Pancreas (tissue), 10 donors: Measurements from ENCODE around the gene CEP95. TPM values are rescaled to one million over a fixed set of nuclear protein-coding genes. Genes with fewer than 3 reads are reported as not detected.
"Not testable (repeated sequence)": the region's sequence is repeated elsewhere in the genome, so short reads cannot be mapped to it uniquely, and the experiment has no call there.

Experiments used
- ATAC-seq, 4 donors: fragments of 200-7000 bp; cut with Tn5 transposase; one replicate each; pipeline versions ENCODE4 v1.8.0 to v1.9.1; 2020; ENCODE audit warnings: mild to moderate bottlenecking in 4 of 4, moderate library complexity in 4 of 4
- DNase-seq, 6 donors: peaks; one replicate each; pipeline ENCODE4 v3.0.0-alpha.2; 2020
- FAIRE-seq: peaks from 2 replicates; lab custom pipeline; 2012; peaks lifted over from hg19 to GRCh38; lab: Jason Lieb, UNC
- H3K27ac ChIP-seq, 4 donors: fragments of 200-600 bp; sonication (generic); 1 replicate in 3 of 4; 2 replicates in 1 of 4; pipeline versions ENCODE4 v1.5.0 to v1.8.0; 2020
- H3K27me3 ChIP-seq, 4 donors: fragments of 200-600 bp; one replicate each; pipeline ENCODE4 v1.8.0; 2021
- H3K36me3 ChIP-seq, 3 donors: fragments of 200-600 bp; sonication (generic) in 1 of 3; one replicate each; pipeline versions ENCODE4 v1.5.0 to v1.8.0; 2020 to 2021
- H3K4me1 ChIP-seq, 3 donors: fragments of 200-600 bp; one replicate each; pipeline ENCODE4 v1.8.0; 2021
- H3K4me3 ChIP-seq, 4 donors: fragments of 200-600 bp; sonication (generic) in 2 of 4; one replicate each; pipeline versions ENCODE4 v1.5.0 to v1.8.0; 2020 to 2021
- H3K9me3 ChIP-seq, 4 donors: fragments of 200-600 bp; one replicate each; pipeline ENCODE4 v1.8.0; 2021
- WGBS, 2 donors: extraction: QIAGEN DNeasy Blood & Tissue Kit; methylation state at CpG; one replicate each; pipeline ENCODE4 v1.1.7; 2013; 5-methylcytosine and 5-hydroxymethylcytosine counted together
- intact Hi-C, 3 donors: fragments of 100-400 bp; cut with DNase I; formaldehyde crosslinking; loops; one replicate each; pipeline versions ENCODE4 v1.11.1 to v1.14.2; 2022
- polyA plus RNA-seq, 2 donors: library from polyadenylated mRNA; stranded (reverse); fragments of 200-250 nt; gene quantifications; one replicate each; pipeline ENCODE4 v1.2.3, GENCODE V29; 2013
- total RNA-seq, 6 donors: library from RNA; stranded (reverse); fragmentation: NEBNext Ultra II Directional in 4 of 6; extraction: Animal tissue kit (Norgen Biotek cat#: 25700) in 4 of 6; gene quantifications; one replicate each; pipeline versions ENCODE4 v1.2.1 to v1.2.4, GENCODE V29; 2021 to 2023
- TF ChIP-seq, protein P1 (sequence below), 4 donors: fragments of 200-600 bp; sonication (generic) in 3 of 4; IDR thresholded peaks; one replicate each; pipeline versions ENCODE4 v1.5.0 to v1.8.0; 2021; ENCODE audit warnings: antibody characterized with exemption in 4 of 4
- donor health status: healthy with polysubstance abuse.
- donor health status: DM: no; HTN: no; CAD: no; lungs with moderate emphysema.
- donor health status: DM: no; HTN: no; CAD: no.
- donor health status: control.
- donor health status: control.
- donor health status: Bipolar disorder and iron deficiency.
- donor health status: DM: yes; HTN: yes; CAD: no.
- donor health status: DM: no; HTN: no; CAD: no.
- donor health status: DM: no; HTN: no; CAD: no.
- donor health status: DM: yes; HTN: yes; CAD: no.

Gene CEP95
- total and polyA plus RNA-seq, 8 donors: 10.0 to 80.8 (median 21.7) TPM

DNA sequence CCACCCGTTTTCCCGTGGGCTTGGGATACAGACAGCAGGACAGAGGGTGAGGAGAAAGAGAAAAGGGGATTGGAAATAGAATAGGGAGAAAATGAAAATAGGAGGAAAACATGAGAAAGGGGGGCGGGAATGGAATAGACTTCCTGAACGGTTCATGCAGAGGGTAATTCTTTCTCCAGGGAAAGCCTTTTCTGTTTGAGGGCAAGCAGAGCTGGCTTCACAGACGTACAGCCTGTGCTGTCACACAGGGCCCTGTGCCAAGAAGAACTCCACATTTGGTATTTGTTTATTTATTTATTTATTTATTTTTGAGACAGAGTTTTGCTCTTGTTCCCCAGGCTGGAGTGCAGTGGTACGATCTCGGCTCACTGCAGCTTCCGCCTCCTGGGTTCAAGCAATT is 45.8 kb upstream of the CEP95 start:
- Histone ChIP-seq H3K27me3 (no peaks in the 10 kb centered on the region), H3K9me3 (no peaks in the 10 kb centered on the region), H3K4me3 (no peak overlapping the region), H3K27ac (no peak overlapping the region), H3K4me1 (no peaks in the 10 kb centered on the region), H3K36me3 (no peaks in the 10 kb centered on the region)
- DNase-seq (no peak), ATAC-seq (no peak), FAIRE-seq (no peak)
- 78 to 80% methylated on average over 8 of the region's 8 CpGs for WGBS, 2 donors
- intact Hi-C loops: no loop called here
- TF ChIP-seq, protein P1, sequence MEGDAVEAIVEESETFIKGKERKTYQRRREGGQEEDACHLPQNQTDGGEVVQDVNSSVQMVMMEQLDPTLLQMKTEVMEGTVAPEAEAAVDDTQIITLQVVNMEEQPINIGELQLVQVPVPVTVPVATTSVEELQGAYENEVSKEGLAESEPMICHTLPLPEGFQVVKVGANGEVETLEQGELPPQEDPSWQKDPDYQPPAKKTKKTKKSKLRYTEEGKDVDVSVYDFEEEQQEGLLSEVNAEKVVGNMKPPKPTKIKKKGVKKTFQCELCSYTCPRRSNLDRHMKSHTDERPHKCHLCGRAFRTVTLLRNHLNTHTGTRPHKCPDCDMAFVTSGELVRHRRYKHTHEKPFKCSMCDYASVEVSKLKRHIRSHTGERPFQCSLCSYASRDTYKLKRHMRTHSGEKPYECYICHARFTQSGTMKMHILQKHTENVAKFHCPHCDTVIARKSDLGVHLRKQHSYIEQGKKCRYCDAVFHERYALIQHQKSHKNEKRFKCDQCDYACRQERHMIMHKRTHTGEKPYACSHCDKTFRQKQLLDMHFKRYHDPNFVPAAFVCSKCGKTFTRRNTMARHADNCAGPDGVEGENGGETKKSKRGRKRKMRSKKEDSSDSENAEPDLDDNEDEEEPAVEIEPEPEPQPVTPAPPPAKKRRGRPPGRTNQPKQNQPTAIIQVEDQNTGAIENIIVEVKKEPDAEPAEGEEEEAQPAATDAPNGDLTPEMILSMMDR (IDR thresholded peaks at IDR 0.05): no peak

DNA sequence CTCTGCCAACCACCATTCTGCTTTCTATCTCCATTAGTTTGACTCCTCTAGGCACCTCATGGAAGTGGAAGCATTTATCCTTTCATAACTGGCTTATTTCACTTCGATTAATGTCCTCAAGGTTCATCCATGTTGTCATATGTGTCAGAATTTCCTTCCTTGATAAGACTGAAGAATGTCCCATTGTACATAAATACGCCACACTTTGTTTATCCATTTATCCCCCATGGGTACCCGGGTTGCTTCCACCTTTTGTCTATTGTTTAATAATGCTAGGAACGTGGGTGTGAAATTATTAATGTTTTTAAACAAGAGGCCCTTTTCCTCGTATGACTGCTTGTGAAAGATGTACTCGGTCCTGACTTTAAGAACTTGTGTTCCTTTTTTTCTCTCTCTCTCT is 45.0 kb upstream of the CEP95 start:
- DNase-seq (no peak), ATAC-seq (no peak), FAIRE-seq (no peak)
- Histone ChIP-seq H3K27me3 (no peaks in the 10 kb centered on the region), H3K4me1 (no peaks in the 10 kb centered on the region), H3K36me3 (no peaks in the 10 kb centered on the region), H3K9me3 (no peaks in the 10 kb centered on the region), H3K27ac (no peak overlapping the region), H3K4me3 (no peak overlapping the region)
- TF ChIP-seq, protein P1 (IDR thresholded peaks at IDR 0.05): no peak
- WGBS, 2 donors: 67 to 69% methylated on average over 6 of the region's 6 CpGs
- intact Hi-C loops: no loop called here

DNA sequence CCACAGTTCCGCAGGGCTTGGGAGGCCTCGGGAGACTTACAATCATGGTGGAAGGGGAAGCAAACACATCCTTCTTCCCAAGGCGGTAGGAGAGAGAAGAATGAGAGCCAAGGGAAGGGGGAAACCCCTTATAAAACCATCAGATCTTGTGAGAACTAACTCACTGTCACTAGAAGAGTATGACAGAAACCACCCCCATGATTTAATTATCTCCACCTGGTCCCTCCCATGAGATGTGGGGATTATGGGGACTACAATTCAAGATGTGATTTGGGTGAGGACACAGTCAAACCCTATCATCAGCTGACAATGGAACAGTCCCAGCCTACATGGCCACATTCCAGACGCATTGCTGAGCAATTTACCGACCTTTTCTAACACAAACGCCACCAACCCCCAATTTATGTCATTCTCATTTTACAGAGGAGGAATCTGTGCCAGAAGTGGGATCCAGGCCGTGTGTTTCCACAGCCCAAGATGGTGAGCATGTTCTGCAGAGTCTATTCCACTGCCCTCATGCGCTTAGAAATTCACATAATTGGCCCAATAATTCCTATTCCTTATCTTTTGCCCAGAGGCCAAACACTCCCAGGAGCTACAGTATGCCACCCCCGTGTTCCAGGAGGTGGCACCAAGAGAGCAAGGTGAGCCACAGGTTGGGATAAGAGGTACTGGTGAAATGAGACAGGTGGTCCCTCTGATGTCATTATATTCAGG is 40.6 kb upstream of the CEP95 start:
- H3K27ac ChIP-seq: no peak overlapping the region
- no peaks in the 10 kb centered on the region for H3K9me3 ChIP-seq
- no peak overlapping the region for H3K4me3 ChIP-seq
- no peaks in the 10 kb centered on the region for H3K36me3 ChIP-seq
- no peak for FAIRE-seq
- WGBS, 2 donors: 54 to 65% methylated on average over 9 of the region's 9 CpGs
- TF ChIP-seq, protein P1 (IDR thresholded peaks at IDR 0.05): no peak
- H3K4me1 ChIP-seq: no peaks in the 10 kb centered on the region
- intact Hi-C loops: no loop called here
- no peak for DNase-seq
- no peaks in the 10 kb centered on the region for H3K27me3 ChIP-seq
- no peak for ATAC-seq

DNA sequence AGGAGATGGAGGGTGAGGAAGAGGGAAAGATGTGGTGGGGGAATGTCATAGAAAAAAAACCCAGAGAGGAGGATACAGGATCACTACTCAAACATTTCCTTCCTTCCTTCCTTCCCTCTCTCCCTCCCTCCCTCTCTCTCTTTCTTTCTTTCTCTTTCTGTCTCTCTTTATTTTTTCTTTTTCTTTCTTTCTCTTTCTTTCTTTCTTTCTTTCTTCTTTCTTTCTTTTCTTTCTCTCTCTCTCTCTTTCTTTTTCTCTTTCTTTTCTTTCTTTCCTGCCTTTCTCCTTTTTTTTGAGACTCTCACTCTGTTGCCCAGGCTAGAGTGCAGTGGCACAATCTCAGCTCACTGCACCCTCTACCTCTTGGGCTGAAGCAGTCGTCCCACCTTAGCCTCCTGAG is 39.9 kb upstream of the CEP95 start:
- H3K36me3 ChIP-seq, intact Hi-C loops, H3K27me3 ChIP-seq, ATAC-seq, DNase-seq, H3K9me3 ChIP-seq, H3K4me3 ChIP-seq, H3K4me1 ChIP-seq, FAIRE-seq, H3K27ac ChIP-seq: not testable (repeated sequence)
- WGBS, 2 donors: 44 to 50% methylated on average over 1 of the region's 1 CpG

DNA sequence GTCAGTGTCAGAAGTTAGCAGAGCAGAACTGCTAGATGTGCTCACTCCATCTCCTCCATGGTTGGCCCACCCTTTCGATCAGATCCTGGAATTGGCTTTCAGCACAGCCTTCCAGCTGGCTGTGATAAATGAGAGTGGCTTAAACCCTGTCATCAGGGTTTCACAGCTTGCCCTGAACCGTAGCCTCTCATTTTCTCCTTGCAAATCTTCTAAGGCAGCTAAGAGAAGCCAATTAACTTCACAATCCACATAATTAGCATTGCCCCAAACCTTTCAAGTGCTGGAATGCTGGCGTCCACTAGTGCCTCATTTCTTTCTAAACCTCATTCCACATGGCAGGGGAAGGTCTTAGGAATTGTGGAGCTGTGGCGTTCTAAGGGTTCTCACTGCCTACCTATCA is 36.2 kb upstream of the CEP95 start:
- TF ChIP-seq, protein P1 (IDR thresholded peaks at IDR 0.05): no peak
- Histone ChIP-seq H3K9me3 (no peaks in the 10 kb centered on the region), H3K27me3 (no peaks in the 10 kb centered on the region), H3K36me3 (no peaks in the 10 kb centered on the region), H3K4me3 (no peak overlapping the region), H3K4me1 (no peaks in the 10 kb centered on the region), H3K27ac (no peak overlapping the region)
- intact Hi-C loops: no loop called here
- 72 to 74% methylated on average over 4 of the region's 4 CpGs for WGBS, 2 donors
- FAIRE-seq (no peak), DNase-seq (no peak), ATAC-seq (no peak)
